NCI-H2029 (cell line): Measurements from ENCODE around the gene SLC7A5.
A peak's percentile ranks its signal among the peaks of the same experiment; 100 is the strongest.
"Not testable (repeated sequence)": the region's sequence is repeated elsewhere in the genome, so short reads cannot be mapped to it uniquely, and the experiment has no call there.

Source experiments
- DNase-seq: peaks from one replicate; lab custom pipeline; 2025; lab: John Stamatoyannopoulos, UW

The SLC7A5 gene

GRCh38 chr16:87794485-87795078 is 74.7 kb downstream of the SLC7A5 start:
- DNase-seq, result no peak

DNA sequence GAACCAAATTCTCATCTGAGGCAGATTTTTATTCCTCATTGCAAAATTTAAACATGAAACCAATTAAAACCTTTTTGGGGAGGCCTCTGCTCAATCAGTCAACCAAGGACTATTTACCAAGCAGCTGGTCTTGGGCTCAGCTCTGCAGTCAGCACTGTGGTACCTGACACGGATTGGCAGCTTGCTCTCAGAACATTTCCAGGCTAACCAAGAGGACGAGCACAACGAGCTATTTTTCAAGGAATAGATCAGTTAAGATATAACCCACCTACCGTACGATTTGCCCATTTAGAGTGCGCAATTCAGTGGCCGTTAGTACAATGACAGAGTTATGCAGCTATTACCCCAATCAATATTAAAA is 77.1 kb downstream of the SLC7A5 start:
- no peak for DNase-seq

DNA sequence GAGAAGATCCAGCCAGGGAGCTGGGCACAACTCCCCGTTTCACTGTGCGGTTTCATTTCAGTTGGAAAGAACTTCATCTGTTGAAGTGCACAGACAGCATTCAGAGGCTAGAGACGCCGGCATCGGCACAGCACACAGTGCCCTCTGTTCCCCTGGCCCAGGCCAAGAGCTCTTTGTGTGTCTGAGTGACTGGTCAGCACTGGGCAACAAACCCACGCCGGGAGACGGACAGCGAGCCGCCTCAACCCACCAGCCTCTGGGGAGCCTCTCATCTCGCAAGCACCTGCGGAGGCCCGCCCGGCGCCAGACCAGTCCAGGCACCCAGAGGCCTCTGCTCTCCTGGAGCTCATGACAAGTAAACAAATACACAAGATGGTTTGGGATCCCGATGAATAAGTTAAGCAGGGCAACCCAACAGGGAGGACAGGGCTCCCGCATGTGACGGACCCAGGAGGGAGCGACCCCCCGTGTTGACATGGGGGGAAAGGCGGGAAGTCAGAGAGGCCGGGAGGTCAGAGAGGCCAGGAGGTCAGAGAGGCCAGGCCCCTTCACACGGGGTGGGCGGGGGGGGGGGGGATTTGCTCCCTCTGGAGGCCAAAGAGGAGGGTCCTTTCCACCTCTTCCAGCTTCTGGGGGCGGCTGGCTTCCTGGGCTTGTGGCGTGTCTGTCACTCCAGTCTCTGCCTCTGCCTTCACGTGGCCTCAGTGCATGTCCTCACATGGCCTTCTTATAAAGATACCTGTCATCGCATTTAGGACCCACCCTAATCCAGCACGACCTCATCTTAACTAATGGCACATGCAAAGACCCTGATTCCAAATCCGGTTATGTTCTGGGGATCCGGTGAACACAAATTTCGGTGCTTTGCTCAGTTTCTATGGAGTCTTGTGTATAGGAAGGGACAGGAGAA is 77.8 kb downstream of the SLC7A5 start:
- DNase-seq, result no peak

GRCh38 chr16:87790292-87791100 is 78.8 kb downstream of the SLC7A5 start:
- peak; percentile 30 for DNase-seq

GRCh38 chr16:87789437-87790291 is 79.6 kb downstream of the SLC7A5 start:
- no peak for DNase-seq

DNA sequence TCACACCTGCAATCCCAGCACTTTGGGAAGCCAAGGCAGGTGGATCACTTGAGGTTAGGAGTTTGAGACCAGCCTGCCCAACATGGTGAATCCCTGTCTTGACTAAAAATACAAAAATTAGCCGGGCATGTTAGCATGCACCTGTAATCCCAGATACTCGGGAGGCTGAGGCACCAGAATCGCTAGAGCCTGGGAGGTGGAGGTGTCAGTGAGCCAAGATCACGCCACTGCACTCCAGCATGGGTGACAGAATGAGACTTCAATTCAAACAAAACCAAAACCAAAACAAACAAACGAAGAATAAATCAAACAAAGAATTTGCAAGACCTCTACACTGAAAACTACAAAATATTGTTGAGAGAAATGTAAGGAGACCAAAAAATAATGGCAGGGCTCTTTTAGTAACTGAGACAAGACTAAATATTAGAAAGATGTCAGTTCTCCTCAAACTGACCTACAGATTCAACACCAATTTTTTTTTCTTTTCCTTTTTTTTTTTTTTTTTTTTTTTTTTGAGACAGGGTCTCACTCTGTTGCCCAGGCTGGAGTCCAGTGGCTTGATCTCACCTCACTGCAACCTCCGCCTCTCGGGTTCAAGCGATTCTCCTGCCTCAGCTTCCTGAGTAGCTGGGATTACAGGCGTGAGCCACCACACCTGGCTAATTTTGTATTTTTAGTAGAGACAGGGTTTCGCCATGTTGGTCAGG is 80.4 kb downstream of the SLC7A5 start:
- DNase-seq, result not testable (repeated sequence)

- not testable (repeated sequence) for DNase-seq
Measured at GRCh38 chr16:87787451-87788091, 81.7 kb downstream of the SLC7A5 start.

DNA sequence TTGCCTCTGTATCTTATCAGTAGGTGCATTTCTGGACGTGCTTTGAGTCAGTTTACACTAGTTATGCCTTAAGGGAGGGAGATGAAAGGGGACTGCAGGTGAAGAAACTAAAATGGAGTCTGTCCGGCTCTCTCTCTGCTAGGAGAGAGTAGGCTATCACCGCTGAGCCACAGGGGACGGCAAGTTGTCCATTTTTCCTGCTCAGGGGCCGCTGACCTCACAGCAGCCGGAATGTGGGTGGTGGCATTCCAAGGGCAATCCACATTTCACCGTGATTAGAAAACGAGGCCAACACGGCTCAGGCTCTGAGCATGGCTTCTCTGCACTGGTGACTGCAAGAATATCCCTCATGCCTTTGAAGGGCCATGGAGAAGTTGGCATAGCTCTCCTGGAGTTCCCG is 84.5 kb downstream of the SLC7A5 start:
- DNase-seq, result no peak

- no peak for DNase-seq
Measured at GRCh38 chr16:87782033-87782432, 87.3 kb downstream of the SLC7A5 start.

GRCh38 chr16:87780385-87780989 is 88.8 kb downstream of the SLC7A5 start:
- DNase-seq, result no peak
